HG03196 (cell line): Measurements from ENCODE around the gene COA1.

ENCODE experiments used
- ATAC-seq: cut with Tn5 transposase; IDR thresholded peaks from one replicate; pipeline ENCODE4 v1.9.1; 2021; ENCODE audit not compliant: unreplicated experiment

Gene COA1

DNA sequence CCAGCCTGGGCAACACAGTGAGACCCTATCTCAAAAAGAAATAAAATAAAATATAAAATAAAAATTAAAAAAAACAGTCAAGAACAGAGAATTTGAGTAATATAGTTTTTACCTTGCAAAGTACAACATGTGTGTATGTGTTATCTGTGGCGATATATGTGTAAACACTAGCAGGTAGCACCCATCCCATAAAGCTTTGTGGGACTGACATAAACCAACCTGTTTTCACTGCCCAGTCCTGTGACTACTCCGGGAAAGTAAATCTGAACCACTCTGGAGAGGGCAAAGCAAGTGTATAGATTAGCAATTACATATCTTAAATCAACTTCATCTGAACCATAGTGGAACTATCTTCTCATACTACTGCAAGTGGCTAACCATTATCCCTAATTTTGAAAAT lies 72.3 kb downstream of the COA1 start:
- ATAC-seq = no peak

GRCh38 chr7:43655584-43655983 lies 73.7 kb downstream of the COA1 start:
- no peak for ATAC-seq

DNA sequence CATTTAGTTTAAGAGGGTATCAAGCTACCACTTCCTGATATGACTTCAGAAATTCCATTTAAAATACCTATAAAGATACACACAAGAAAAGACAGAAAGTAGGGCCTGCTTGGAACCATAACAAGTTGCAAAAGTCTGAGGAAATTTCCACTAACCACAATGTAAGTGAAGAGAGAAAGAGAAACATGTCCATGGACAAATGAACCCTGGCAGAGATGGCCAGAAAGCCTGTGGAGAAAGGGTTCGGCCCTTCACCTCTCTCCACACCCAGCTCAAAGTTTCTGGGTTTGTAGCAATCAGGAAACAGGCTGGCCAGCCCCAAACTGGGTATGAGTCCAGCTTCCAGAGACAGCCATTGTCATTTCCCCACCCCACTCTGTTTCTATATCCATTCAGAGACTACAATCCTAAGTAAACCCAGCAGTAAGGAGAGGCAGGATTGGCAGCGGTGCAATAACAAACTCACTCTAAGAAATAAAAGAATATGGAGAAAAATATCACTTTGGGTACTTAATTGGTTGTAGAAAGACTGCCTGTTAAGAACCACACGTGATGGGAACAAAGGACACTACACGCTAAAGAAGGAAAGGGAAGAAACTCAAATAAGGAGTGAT lies 75.3 kb downstream of the COA1 start:
- no peak for ATAC-seq

GRCh38 chr7:43653466-43653865 lies 75.9 kb downstream of the COA1 start:
- ATAC-seq = no peak

DNA sequence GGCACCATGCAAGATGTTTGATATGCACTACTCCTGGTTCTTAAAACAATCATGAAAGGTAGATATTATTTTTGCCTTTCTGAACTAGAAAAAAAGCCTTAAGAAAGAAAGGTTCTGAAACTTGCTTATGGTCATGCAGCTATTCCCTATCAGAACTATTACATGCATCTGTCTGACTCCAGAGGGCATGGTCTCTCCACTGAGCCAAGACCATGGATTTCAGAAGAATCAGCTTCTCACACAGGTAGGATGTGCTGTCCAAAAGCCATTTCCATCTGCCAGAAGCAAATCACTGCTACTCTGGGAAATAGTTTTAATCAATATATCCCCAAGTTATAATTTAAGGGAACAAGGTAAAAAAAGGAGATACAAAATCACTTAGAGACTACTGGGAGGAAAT lies 77.0 kb downstream of the COA1 start:
- ATAC-seq = no peak

GRCh38 chr7:43650457-43651052 lies 78.8 kb downstream of the COA1 start:
- ATAC-seq = no peak

DNA sequence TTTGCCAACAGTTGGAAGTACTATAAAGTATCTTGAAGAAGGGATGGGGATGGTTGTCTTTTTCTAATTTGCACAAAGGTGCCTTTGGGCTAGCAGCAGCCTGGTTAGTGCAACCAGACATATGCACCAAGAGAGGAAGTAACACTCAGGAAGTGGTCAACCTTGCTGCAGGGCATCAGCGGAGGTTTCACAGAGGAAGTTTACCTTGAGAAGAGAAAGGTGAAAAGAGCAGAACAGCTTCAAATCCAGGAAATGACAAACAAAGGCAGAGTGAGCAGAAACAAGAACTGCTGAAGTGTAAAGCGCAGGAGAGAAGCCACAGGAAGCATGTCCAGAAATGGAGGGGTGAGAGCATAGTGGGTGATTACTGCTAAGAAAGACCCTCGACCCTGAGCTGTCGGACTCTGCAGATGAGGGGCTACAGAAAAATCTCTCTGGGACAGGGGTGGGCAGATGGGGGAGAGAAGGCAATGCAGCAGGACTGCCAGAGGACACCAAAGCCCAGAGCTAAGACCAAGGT lies 79.5 kb downstream of the COA1 start:
- ATAC-seq = peak; percentile 60

DNA sequence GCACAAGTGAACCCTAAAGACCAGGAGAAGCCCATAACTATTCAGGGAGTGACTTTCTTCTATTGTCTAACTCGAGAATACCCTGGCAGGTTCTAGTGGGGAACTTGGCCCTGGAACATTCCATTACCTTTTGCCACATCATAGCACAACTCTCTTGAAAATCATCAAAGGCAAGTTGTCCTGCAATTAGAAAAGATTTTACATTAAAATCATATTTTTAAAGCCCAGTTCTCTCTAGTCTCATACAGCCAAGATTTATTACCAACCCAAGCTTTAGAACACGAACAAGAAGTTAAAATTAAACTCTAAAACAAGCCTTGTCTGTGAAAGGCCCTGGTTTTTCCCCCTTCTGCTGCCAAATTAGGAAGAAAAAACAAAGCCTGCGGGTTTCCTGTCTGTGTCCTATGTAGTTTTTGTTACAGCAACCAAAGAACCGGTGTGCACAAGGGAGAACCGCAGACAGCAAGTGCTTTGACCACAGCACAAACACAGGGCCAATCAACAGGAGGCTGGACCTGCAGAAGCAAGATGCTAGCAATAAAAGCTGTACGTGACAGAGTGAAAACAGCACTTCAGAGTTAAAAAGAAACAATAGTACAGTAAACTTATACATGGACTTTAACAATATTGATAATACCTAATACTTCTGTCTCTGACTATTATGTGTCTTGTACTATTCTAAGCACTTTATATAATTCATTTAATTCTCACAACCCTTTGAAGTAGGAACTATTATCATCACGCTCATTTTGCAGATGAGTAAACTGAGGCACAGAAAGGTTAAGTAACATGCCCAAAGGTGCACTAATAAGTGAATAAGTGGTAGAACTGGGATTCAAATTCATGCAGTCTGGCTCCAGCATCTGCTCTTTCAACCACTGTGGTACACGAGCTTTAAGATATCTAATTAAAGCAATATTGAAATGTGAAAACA lies 80.6 kb downstream of the COA1 start:
- peak; percentile 54 for ATAC-seq

DNA sequence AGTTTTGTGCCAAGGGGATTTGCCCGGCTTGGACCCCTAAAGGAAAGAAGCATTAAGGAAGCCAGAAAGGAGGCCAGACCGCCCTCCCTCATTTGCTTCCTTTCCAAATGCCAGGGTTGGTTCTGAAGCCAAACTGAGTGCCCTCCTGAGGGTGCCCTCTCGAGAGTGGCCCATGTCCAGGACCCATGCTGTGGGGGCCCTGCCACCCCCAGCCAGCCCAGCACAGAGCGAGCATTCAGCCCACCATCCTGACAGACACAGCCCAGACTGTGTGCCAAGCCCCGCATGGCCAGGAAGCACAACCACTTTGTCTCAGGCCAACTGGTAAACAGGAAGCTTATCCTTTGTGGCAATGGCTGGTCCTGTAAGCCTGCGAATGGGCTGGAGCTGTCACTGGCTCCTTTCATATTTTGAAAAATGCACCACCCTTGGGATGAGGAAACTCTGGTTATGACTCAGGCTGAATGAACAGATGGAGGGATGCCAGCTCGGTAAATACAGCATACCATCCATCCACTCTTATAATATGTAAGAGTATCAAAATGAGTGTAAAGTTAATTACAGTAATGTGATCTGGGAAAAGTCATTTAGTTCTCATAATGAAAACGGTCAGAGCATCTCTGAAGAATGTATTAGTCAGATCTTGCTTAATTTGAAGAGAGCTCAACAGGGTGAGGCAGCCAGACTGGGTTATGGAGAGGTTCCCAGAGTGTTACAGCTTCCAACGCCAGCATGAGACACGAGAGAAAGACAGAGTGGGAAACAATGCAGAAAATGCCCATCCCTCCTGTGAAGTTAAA lies 81.5 kb downstream of the COA1 start:
- peak; percentile 22 for ATAC-seq

GRCh38 chr7:43647339-43647672 lies 82.0 kb downstream of the COA1 start:
- no peak for ATAC-seq

DNA sequence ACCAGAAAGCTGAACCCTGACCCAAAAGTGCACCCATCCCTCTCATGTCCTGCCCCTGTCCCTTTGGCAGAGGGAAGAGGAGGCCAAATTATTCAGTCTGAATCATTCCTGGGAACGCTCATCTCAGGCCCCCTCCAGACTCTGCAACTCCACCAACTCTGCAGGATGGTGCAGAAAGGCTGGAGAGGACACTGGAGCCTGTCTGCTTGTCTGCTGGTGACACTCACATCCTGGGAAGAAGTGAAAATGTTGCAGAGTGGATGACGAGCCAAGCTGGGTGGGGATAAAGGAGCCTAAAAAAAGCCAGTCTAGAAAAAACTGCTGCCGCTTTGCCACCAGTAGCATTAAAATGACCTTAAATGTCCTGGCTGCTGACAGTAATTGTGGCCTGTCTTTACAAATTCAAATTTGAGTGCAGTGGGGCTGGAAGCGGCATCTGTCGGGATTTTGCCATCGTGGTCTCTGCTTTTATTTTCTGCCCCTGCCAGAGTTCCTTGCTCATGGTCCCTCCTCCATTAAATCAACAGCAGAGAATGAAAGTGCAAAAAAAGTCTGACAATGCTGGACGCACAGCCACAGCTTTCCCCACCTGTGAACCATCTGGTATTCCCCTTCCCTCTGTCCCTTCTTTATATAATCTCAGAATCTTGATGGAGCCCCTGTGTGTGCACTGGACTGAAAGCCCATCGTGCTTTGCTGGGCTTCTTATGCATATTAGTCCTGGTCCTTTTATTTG lies 82.6 kb downstream of the COA1 start:
- no peak for ATAC-seq

DNA sequence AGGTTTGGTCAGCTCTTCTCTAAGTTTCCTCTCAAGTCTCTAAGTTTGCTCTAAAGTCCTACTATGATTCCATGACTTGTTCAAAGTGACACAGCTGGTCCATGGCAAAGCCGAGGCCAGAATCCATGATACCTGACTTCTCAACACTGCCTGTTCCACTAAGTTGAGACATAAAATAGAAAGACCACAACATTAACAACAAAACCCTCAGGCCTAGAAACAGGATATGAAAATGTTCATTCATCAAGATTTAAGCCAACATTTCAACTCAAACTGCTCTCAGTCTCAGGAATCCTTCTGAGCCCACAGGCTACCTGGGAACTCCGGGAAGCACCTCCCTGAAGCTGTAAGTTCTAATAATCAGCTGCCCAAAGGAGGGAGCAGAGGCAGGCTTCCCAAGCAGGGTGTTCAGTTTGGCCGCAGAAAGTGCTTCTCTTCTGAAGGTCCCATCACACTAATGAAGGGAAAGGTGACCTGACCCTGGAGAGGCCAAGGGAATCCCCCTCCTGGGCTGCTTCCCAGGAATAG lies 83.6 kb downstream of the COA1 start:
- no peak for ATAC-seq

DNA sequence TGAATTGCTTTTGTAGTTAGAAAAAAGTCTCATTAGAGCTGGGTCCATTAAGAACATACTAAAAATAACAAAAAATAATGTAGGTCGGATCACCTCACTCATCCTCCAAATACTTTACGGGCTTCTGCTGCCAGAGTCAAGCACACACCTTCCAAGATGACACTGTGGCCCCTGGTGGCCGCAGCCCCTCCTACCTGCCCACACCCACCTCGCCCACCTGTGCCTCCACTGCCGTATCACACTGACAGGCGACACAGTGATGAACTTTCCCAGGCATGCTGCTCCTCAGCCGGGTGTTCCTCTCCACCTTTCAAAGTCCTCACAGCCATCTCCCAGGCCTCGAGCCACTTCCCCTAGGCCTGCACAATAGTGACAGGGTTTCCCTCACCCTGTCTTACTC lies 85.5 kb downstream of the COA1 start:
- no peak for ATAC-seq

- no peak for ATAC-seq
Measured at GRCh38 chr7:43642897-43643630, 86.3 kb downstream of the COA1 start.

DNA sequence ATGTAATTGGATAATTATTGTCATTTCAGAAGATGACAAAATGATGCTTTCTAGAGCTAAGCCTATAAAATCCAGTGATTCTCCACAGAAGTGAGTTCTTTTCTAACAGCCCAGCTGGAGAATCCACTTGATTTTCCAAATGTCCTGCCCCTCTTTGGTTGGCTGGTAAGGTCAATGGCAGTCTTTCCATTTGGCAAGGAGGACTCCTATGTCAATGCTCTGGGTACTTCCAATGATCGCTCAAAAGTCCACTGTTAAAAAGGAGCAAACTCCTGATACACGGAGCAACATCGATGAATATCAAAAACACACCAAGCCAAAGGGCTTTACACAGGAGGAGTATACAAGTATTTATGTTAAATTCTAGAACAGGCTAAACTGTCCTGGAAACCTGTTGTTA lies 88.6 kb downstream of the COA1 start:
- ATAC-seq = no peak

GRCh38 chr7:43639858-43640491 lies 89.3 kb downstream of the COA1 start:
- ATAC-seq = no peak

DNA sequence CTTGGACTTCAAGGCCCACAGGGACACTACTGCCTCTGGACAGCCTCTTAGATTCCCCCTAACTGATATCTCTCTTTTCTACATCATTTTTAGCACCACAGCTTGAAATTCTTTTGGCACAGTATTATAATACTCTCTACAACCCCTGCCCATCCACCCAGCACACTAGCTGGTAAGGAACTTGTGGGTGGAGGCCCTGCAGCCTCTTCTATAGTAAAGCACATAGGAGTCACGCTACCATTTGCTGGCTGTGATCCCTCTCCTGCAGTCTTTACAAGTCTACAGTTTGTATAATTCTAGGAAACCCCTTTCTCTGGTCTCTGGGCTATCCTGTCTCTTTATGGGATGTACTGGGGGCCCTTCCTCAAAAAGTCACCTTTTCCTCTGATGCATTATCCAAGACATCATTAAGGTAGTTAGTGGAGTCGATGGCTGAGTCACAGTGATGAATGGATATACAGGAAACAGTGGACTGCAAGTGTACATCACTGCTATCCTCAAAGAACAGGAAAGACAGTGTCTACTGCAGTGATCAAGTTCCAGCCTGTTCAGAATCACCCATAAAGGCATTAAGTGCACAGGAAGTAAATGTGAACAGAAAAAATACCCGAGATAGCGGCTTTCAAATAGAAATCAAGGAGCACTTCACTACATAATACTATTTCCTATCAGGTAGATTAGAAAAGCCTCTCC lies 92.1 kb downstream of the COA1 start:
- no peak for ATAC-seq

- ATAC-seq = no peak
Measured at GRCh38 chr7:43636093-43636492, 93.2 kb downstream of the COA1 start.

- ATAC-seq = no peak
Measured at GRCh38 chr7:43634384-43634783, 94.9 kb downstream of the COA1 start.
